ENCODE results near the gene PPP1R15A.
"Not testable (repeated sequence)": the region's sequence is repeated elsewhere in the genome, so short reads cannot be mapped to it uniquely, and the experiment has no call there.

DNA sequence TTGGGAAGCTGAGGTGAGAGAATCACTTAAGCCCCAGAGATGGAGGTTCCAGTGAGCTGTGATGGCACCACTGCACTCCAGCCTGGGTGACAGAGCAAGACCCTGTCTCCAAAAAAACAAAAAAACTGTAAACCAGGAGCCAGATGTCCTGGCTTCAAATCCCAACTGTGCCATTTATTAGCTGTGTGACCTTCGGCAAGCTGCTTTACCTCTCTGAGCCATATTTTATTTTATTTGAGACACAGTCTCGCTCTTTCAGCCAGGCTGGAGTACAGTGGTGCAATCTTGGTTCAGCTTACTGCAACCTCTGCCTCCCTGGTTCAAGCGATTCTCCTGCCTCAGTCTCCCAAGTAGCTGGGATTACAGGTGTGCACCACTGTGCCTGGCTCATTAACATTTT, 25.6 kb upstream of the PPP1R15A start:
- not testable (repeated sequence) for TF ChIP-seq POLR2A (IDR thresholded peaks at IDR 0.05)
- TF ChIP-seq, protein P1, sequence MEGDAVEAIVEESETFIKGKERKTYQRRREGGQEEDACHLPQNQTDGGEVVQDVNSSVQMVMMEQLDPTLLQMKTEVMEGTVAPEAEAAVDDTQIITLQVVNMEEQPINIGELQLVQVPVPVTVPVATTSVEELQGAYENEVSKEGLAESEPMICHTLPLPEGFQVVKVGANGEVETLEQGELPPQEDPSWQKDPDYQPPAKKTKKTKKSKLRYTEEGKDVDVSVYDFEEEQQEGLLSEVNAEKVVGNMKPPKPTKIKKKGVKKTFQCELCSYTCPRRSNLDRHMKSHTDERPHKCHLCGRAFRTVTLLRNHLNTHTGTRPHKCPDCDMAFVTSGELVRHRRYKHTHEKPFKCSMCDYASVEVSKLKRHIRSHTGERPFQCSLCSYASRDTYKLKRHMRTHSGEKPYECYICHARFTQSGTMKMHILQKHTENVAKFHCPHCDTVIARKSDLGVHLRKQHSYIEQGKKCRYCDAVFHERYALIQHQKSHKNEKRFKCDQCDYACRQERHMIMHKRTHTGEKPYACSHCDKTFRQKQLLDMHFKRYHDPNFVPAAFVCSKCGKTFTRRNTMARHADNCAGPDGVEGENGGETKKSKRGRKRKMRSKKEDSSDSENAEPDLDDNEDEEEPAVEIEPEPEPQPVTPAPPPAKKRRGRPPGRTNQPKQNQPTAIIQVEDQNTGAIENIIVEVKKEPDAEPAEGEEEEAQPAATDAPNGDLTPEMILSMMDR (IDR thresholded peaks at IDR 0.05) = not testable (repeated sequence)

Data from prostate gland (tissue), 2 donors.